ENCODE data around the gene PTTG1IP.

- TF ChIP-seq CTCF (IDR thresholded peaks at IDR 0.05) (no peak), POLR2A (IDR thresholded peaks at IDR 0.05) (no peak)
These were observed 25.6 kb upstream of the PTTG1IP start for GRCh38 chr21:44898851-44899767.

Measured in testis (tissue), 2 donors.